Thoracic aorta (tissue), 2 donors: ENCODE data around the gene USP49. TPM values are rescaled to one million over a fixed set of nuclear protein-coding genes. Genes with fewer than 3 reads are reported as not detected.

Experiments used
- ATAC-seq: fragments of 150-250 bp; one replicate; pipeline ENCODE4 v1.8.0; 2017; ENCODE audit warnings: low read depth; ENCODE audit not compliant: insufficient number of reproducible peaks, low FRiP score
- DNase-seq: peaks from one replicate; pipeline ENCODE4 v3.0.0-alpha.2; 2020; ENCODE audit warnings: low spot score
- H3K27ac ChIP-seq, 2 donors: fragments of 200-600 bp; sonication (generic); 1 replicate in 1 of 2; 2 replicates in 1 of 2; pipeline ENCODE4 v1.5.1; 2016; ENCODE audit warnings: mild to moderate bottlenecking in 2 of 2, moderate library complexity in 2 of 2
- H3K27me3 ChIP-seq: fragments of 200-600 bp; sonication (generic); replicated peaks from 2 replicates; pipeline ENCODE4 v1.6.0; 2016; ENCODE audit warnings: mild to moderate bottlenecking; ENCODE audit not compliant: insufficient read depth
- H3K36me3 ChIP-seq: fragments of 200-600 bp; sonication (generic); one replicate; pipeline ENCODE4 v1.5.1; 2016
- H3K4me1 ChIP-seq, 2 donors: fragments of 200-600 bp; sonication (generic); 1 replicate in 1 of 2; 2 replicates in 1 of 2; pipeline versions ENCODE4 v1.5.1 to v1.6.0; 2016; ENCODE audit warnings: low read depth in 2 of 2, mild to moderate bottlenecking in 1 of 2; ENCODE audit not compliant: control insufficient read depth in 1 of 2
- H3K4me3 ChIP-seq: fragments of 200-600 bp; sonication (generic); 2 replicates; pipeline ENCODE4 v1.5.1; 2016; ENCODE audit warnings: mild to moderate bottlenecking
- H3K9me3 ChIP-seq: fragments of 200-600 bp; sonication (generic); 2 replicates; pipeline ENCODE4 v1.5.1; 2016
- CTCF ChIP-seq: fragments of 200-600 bp; sonication (generic); IDR thresholded peaks from one replicate; pipeline ENCODE4 v1.5.1; 2019; ENCODE audit warnings: antibody characterized with exemption
- total RNA-seq, 2 donors: library from RNA; depleted of rRNA; stranded (reverse); fragments of >200 nt; gene quantifications; one replicate each; pipeline versions ENCODE4 v1.1.0 to v1.2.3, GENCODE V29; 2016

The USP49 gene
- total RNA-seq, 2 donors from 2014 or later, result 3.3 to 3.8 TPM

GRCh38 chr6:41763470-41763869 lies 131.7 kb downstream of the USP49 start:
- H3K27me3 ChIP-seq, result no peaks in the 10 kb centered on the region
- peaks cover 0 to 7% of the 10 kb centered on the region in 2 donors for H3K4me1 ChIP-seq
- ATAC-seq (no peak), DNase-seq (no peak)
- no peak for TF ChIP-seq CTCF
- no peaks in the 10 kb centered on the region for H3K36me3 ChIP-seq
- H3K4me3 ChIP-seq, result no peak overlapping the region
- H3K9me3 ChIP-seq, result no peaks in the 10 kb centered on the region
- H3K27ac ChIP-seq, result no peak overlapping the region

- DNase-seq, result no peak
Observed at GRCh38 chr6:41759905-41760579, 135.1 kb downstream of the USP49 start.

GRCh38 chr6:41759106-41759904 lies 135.9 kb downstream of the USP49 start:
- no peak for DNase-seq
- Histone ChIP-seq H3K27ac (no peak overlapping the region), H3K27me3 (no peaks in the 10 kb centered on the region), H3K36me3 (no peaks in the 10 kb centered on the region), H3K4me3 (no peak overlapping the region), H3K4me1 (no peaks in the 10 kb centered on the region), H3K9me3 (no peaks in the 10 kb centered on the region)
- no peak for ATAC-seq
- no peak for TF ChIP-seq CTCF

More at GRCh38 chr6:41759905-41760579, 135.1 kb downstream of the USP49 start:
- no peak for ATAC-seq
- no peak overlapping the region for H3K27ac ChIP-seq
- no peaks in the 10 kb centered on the region for H3K9me3 ChIP-seq
- no peaks in the 10 kb centered on the region for H3K36me3 ChIP-seq
- no peak for TF ChIP-seq CTCF
- H3K4me3 ChIP-seq, result no peak overlapping the region
- no peaks in the 10 kb centered on the region for H3K4me1 ChIP-seq
- H3K27me3 ChIP-seq, result no peaks in the 10 kb centered on the region

- DNase-seq (no peak), ATAC-seq (no peak)
- Histone ChIP-seq H3K27me3 (no peaks in the 10 kb centered on the region), H3K4me1 (no peaks in the 10 kb centered on the region), H3K36me3 (no peaks in the 10 kb centered on the region), H3K9me3 (no peaks in the 10 kb centered on the region), H3K4me3 (no peak overlapping the region), H3K27ac (no peak overlapping the region)
- TF ChIP-seq CTCF, result no peak
Observed at GRCh38 chr6:41758641-41759035, 136.5 kb downstream of the USP49 start.

GRCh38 chr6:41757931-41758640 lies 137.1 kb downstream of the USP49 start:
- Histone ChIP-seq H3K27ac (no peak overlapping the region), H3K9me3 (no peaks in the 10 kb centered on the region), H3K4me3 (no peak overlapping the region), H3K4me1 (no peaks in the 10 kb centered on the region), H3K27me3 (no peaks in the 10 kb centered on the region), H3K36me3 (no peaks in the 10 kb centered on the region)
- DNase-seq (no peak), ATAC-seq (no peak)
- TF ChIP-seq CTCF, result no peak
